ENCODE results near the gene OCA2. TPM values are rescaled to one million over a fixed set of nuclear protein-coding genes. Genes with fewer than 3 reads are reported as not detected.
A peak's percentile ranks its signal among the peaks of the same experiment; 100 is the strongest.

OCA2 gene
- total RNA-seq, 2 donors from 2014 or later, result not detected

DNA sequence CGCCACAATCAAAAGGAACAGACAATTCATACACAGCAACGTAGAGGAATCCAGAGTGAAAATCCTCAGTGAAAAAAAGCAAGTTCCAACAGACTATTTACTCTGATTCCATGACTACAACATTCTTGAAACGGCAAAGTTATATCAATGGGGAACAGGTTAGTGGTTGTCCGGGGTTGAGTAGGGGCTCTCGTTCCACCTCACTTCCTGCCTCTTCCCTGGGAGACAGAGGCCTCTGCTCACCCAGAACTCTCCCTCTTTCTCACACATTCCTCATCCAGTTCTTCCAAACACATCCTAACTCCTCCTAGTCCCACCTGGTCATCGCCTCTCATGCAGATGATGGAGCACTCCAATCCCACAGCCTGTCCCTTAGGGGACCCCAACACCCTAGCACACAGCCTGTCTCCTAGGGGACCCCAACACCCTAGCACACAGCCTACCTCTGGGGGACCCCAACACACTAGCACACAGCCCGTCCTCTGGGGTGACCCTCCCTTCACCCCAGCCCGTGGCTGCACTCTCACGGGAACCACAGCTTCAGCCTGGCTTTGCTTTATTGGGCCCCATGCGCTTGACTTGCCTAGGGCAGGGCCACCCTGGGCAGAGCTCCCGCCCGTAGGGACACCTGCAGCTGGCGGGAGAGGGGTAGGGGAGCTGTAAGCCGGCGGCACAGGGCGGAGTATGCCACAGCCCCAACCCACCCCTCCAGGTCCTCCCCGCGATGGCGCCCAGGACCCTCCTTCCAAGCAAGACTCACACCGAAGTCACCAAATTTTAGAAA, 5.2 kb downstream of the OCA2 start:
- DNase-seq (ENCODE audit: low spot score), result no peak
- ATAC-seq, result no peak
- Mint-ChIP-seq H3K4me3 (peak overlapping the region; percentile 40), H3K36me3 (peaks cover 26% of the 10 kb centered on the region), H3K27me3 (peaks cover 34 to 54% of the 10 kb centered on the region in 2 donors), H3K27ac (no peak overlapping the region), H3K4me1 (ENCODE audit: low read depth in 2 of 2) (peaks cover 7 to 14% of the 10 kb centered on the region in 2 donors), H3K9me3 (no peaks in the 10 kb centered on the region)

DNA sequence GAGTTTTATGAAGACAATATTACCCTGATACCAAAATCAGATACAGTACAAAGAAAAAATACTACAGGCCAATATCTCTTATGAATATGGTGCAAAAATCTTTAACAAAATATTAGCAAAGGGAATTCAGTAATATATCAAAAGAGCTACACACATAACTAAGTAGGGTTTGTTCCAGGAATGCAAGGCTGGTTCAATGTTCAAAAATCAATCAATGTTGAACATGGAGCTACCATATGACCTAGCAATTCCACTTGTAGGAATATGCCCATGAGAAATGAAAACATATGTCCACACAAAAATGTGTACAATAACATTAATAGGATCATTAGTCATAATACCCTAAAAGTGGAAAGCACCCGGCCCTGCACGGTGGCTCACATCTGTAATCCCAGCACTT, 7.8 kb downstream of the OCA2 start:
- H3K4me1 Mint-ChIP-seq (ENCODE audit: low read depth in 2 of 2), result peaks cover 7 to 8% of the 10 kb centered on the region in 2 donors
- H3K27me3 Mint-ChIP-seq, result peaks cover 31 to 57% of the 10 kb centered on the region in 2 donors
- no peaks in the 10 kb centered on the region for H3K9me3 Mint-ChIP-seq
- DNase-seq (ENCODE audit: low spot score) (no peak), ATAC-seq (no peak)
- peaks cover 31% of the 10 kb centered on the region for H3K36me3 Mint-ChIP-seq
- H3K27ac Mint-ChIP-seq, result no peak overlapping the region
- H3K4me3 Mint-ChIP-seq, result no peak overlapping the region

DNA sequence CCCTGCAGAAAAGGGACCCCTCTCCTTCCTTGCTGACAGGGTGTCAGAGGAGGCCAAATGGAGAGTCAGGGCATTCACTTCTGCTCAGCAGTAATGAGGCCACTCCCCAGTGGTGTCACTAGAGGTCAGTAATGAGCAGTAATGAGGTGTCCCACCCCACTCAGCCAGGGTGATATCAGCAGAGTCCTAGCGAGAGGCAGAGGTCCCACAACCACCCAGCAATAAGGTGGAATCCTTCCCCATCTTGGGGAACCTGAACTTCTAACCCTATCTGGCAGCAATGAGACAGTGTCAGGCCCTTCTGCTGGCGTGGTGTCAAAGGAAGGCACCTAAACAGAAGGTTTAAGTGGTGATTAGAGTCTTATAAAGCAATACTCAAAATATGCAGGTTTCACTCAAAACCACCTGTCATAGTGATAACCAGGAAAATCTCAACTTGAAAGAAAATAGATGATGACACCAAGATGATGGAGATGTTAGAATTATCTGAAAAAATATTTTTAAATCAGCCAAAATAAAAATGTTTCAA, 12.9 kb downstream of the OCA2 start:
- Mint-ChIP-seq H3K4me3 (no peak overlapping the region), H3K27me3 (peaks cover 23 to 39% of the 10 kb centered on the region in 2 donors), H3K27ac (no peak overlapping the region), H3K36me3 (peaks cover 23% of the 10 kb centered on the region), H3K9me3 (no peaks in the 10 kb centered on the region), H3K4me1 (ENCODE audit: low read depth in 2 of 2) (peaks cover 10 to 12% of the 10 kb centered on the region in 2 donors)
- DNase-seq (ENCODE audit: low spot score), result peak; percentile 79
- peak; percentile 90 to 95 for ATAC-seq

DNA sequence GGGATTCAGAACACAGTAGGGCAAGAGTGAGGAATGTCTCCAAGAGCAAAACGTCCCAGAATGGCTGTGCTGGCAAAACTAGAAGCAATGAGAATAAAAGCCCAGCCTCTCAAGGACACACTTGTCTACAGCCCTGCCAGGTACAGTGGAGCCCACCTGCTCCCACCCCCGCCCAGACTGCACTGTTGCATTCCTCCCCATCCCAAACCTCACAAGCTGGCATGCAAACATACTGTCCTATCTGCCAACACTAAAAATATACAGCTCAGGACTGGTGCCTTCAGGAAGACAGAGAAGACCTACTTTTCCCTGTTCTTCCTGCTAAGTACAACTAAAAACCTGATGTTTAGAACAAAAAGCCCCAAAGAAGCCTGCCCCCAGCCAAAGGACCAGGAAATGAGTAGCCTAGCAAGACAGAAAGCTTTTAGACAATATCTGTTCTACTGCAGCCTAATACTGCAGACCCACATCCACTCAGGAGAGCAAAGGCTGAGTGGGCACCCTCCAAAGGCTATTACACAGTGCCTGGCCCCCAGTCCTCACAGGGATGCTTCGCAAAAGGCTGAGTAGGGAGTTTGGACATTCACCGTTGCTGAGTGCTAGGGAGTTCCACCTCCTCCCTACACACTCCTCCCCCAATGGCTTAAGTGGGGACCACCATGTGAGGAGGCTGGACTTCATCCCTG, 13.5 kb downstream of the OCA2 start:
- ATAC-seq, result no peak
- Mint-ChIP-seq H3K27me3 (peaks cover 20 to 36% of the 10 kb centered on the region in 2 donors), H3K27ac (no peak overlapping the region)

DNA sequence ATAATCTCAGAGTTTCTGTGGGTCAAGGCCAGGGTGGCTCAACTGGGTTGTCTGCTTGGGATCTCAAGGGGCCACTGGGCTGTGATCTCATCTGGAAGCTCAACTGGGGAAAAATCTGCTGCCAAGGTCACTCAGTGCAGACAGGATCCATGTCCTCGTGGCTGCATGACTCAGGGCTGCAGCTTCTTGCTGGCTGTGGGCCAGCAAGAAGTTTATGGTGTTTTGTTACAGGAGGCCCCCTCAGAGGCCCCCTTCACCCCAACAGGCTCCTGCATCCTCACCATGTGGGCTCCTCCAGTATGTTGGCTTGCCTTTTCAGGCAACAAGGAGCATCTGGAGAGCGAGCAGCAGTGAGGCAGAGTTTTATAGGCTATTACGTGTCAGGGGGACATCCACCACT, 14.6 kb downstream of the OCA2 start:
- Mint-ChIP-seq H3K27ac (no peak overlapping the region), H3K4me1 (ENCODE audit: low read depth in 2 of 2) (peaks cover 10 to 12% of the 10 kb centered on the region in 2 donors), H3K27me3 (peaks cover 15 to 35% of the 10 kb centered on the region in 2 donors), H3K36me3 (peaks cover 9% of the 10 kb centered on the region), H3K9me3 (no peaks in the 10 kb centered on the region), H3K4me3 (no peak overlapping the region)
- peak in 1 of 2 donors; percentile 4 for ATAC-seq
- DNase-seq (ENCODE audit: low spot score), result no peak

More for the DNA sequence above, 13.5 kb downstream of the OCA2 start:
- H3K36me3 Mint-ChIP-seq, result peaks cover 19% of the 10 kb centered on the region
- H3K4me1 Mint-ChIP-seq (ENCODE audit: low read depth in 2 of 2), result peaks cover 10 to 12% of the 10 kb centered on the region in 2 donors
- DNase-seq (ENCODE audit: low spot score), result no peak
- no peak overlapping the region for H3K4me3 Mint-ChIP-seq
- H3K9me3 Mint-ChIP-seq, result no peaks in the 10 kb centered on the region

DNA sequence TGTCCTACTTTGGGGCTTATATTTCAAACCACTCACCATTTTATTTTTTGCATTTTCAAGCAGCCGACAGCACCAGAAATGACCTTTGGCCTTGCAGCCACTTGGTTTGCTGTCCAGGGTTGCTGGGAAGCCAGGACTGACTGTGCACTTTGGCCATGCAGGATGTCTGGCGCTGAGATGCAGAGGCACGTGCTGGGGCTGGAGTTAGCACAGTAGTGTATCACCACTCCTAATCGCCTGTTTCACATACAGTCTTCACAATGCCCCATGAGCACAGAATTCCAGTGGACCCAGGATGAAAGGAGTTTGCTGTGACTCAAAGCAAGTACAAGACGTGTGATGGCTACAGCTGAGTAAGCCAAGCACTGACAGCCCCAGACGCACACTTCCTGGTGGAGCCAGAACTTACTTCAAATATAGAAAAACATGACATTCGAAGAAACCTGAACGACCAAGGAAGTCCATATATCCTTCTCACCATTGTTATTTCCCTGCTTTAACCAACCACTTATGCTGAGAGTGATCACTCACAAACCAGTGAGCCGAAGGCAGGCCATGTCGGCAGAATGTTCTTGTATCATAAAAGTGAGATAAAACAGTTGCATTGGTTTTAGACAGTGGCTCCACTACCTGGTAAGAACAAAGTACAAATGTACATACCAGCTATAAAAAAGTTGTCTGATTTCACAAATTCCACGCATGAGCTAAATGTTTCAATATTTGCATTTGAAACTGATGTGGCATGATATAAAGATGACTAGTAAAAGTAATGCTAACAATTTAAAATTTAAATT, 16.0 kb downstream of the OCA2 start:
- H3K27me3 Mint-ChIP-seq, result peaks cover 9 to 31% of the 10 kb centered on the region in 2 donors
- H3K4me3 Mint-ChIP-seq, result no peak overlapping the region
- DNase-seq (ENCODE audit: low spot score) (no peak), ATAC-seq (no peak)
- H3K36me3 Mint-ChIP-seq, result no peaks in the 10 kb centered on the region
- no peaks in the 10 kb centered on the region for H3K9me3 Mint-ChIP-seq
- H3K4me1 Mint-ChIP-seq (ENCODE audit: low read depth in 2 of 2), result peaks cover 10 to 12% of the 10 kb centered on the region in 2 donors
- no peak overlapping the region for H3K27ac Mint-ChIP-seq

DNA sequence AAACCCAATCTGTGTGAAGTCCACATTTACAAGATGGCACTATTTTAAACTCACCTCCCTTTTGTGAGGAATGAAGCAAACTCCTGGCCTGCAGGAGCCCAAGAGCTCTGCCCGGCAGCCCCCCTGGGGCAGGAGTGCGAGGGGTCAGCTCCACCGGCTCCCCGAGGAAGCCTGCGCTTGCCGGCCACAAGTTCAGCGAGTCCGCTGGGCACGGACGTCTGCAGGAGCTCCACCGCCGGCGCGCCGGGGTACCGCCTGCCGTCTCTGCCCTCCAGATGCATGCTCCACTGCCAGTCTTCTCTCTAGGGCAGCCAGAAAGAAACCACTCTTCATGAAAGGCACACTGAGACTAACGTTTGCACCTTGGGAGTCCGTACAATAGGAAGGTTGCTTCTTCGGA, 17.5 kb downstream of the OCA2 start:
- no peak overlapping the region for H3K27ac Mint-ChIP-seq
- no peak for DNase-seq (ENCODE audit: low spot score)
- peaks cover 6% of the 10 kb centered on the region in 2 donors for H3K4me1 Mint-ChIP-seq (ENCODE audit: low read depth in 2 of 2)
- no peaks in the 10 kb centered on the region for H3K9me3 Mint-ChIP-seq
- H3K4me3 Mint-ChIP-seq, result no peak overlapping the region
- no peak for ATAC-seq
- no peaks in the 10 kb centered on the region for H3K36me3 Mint-ChIP-seq
- peaks cover 7 to 24% of the 10 kb centered on the region in 2 donors for H3K27me3 Mint-ChIP-seq

DNA sequence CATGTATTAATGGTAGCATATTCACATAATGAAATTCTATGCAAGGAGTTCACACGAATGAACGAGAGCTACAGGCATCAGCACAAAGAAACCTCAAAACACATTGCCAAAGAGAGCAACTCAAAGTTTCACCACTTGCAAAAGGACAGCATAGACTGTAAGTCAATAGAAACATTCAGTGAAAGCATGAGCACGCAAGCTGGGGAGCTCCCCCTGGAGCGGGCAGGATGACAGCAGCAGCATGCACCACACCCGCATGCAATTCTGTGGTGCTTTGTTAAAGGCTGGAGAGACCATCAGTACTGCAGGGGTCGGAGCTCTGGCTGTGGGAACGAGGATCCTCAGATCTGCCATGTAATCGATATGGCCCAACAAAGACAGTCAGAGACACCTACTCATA, 18.7 kb downstream of the OCA2 start:
- peaks cover 3 to 18% of the 10 kb centered on the region in 2 donors for H3K27me3 Mint-ChIP-seq
- no peak for DNase-seq (ENCODE audit: low spot score)
- no peak overlapping the region for H3K27ac Mint-ChIP-seq
- no peaks in the 10 kb centered on the region for H3K9me3 Mint-ChIP-seq
- no peaks in the 10 kb centered on the region for H3K36me3 Mint-ChIP-seq
- no peak for ATAC-seq
- no peak overlapping the region for H3K4me3 Mint-ChIP-seq
- no peaks in the 10 kb centered on the region for H3K4me1 Mint-ChIP-seq (ENCODE audit: low read depth in 2 of 2)

DNA sequence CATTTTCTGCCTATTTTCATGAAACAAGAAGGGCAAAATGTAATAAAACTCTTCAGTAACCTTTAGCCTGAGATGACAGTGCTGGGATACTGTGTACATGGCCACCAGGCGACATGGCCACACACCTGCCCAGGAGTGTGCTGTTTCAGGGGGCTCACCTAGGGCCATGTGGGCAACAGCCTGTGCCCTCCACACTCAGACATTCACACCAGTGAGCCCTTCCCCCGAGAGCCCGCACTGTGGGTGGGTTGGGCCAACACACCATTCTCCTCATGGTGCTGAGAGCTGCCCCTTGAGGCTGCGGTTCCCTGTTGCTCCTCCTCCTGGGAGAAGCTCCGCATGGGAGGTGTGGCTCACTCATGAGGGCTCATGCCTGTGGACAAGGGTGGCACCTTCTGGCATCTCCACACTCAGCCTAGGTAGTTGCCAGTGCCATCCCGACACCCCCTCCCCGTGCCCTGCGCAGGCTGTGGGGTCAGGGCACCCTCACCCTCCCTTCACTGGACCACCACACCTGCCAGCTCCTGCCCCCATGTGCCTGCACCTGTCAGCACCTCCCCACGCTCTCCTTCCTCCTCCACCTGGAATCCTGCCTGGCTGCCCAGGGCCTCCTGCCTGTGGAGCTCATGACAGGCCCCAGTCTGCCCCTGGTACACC, 19.7 kb downstream of the OCA2 start:
- no peak for DNase-seq (ENCODE audit: low spot score)
- peaks cover 3 to 18% of the 10 kb centered on the region in 2 donors for H3K27me3 Mint-ChIP-seq
- H3K9me3 Mint-ChIP-seq, result no peaks in the 10 kb centered on the region
- peak; percentile 52 to 54 for ATAC-seq
- no peak overlapping the region for H3K4me3 Mint-ChIP-seq
- no peak overlapping the region for H3K27ac Mint-ChIP-seq
- H3K36me3 Mint-ChIP-seq, result no peaks in the 10 kb centered on the region
- H3K4me1 Mint-ChIP-seq (ENCODE audit: low read depth in 2 of 2), result no peaks in the 10 kb centered on the region

DNA sequence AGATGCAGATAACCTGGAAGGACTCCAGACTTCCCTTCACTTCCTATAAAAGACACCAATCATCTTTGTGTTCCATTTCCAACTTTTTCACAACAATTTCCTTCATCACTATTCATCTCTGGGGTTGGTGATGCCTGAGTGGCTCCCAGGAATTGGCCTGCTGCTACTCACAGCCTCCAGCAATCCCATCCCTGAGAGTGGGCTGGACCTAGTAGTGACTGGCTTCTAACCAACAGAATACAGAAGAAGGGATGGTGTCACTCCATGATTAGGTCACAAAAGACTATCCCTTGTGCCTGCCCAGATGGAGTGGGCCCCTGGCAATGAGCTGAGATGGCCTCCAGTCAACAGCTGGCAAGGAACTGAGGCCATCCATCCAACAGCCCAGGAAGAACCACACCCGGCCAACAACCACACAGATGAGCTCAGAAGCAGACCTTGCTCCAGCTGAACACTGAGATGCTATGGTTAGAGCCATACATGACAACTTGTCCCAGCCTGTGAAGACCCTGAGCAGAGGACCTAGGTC, 20.9 kb downstream of the OCA2 start:
- H3K27me3 Mint-ChIP-seq, result peaks cover 3 to 18% of the 10 kb centered on the region in 2 donors
- no peak overlapping the region for H3K4me3 Mint-ChIP-seq
- no peaks in the 10 kb centered on the region for H3K36me3 Mint-ChIP-seq
- ATAC-seq (no peak), DNase-seq (ENCODE audit: low spot score) (no peak)
- no peak overlapping the region for H3K27ac Mint-ChIP-seq
- no peaks in the 10 kb centered on the region for H3K4me1 Mint-ChIP-seq (ENCODE audit: low read depth in 2 of 2)
- H3K9me3 Mint-ChIP-seq, result no peaks in the 10 kb centered on the region

DNA sequence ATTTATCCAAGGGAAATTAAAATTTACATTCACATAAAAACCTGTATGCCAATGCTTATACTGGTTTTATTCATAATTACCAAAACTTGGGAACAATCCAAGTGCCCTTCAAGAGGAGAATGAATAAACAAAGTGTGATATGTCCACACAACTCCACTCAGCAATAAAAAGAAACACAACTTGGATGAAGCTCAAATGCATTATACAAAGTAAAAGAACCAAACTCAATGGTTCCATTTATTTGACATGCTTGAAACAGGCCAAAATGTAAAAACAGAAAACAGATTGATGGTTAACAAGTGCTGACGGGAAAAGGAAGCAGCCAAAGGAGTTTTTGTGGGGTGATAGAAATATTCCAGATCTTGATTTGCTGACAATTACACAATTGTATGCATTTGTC, 23.5 kb downstream of the OCA2 start:
- no peaks in the 10 kb centered on the region for H3K36me3 Mint-ChIP-seq
- no peak for DNase-seq (ENCODE audit: low spot score)
- no peak for ATAC-seq

DNA sequence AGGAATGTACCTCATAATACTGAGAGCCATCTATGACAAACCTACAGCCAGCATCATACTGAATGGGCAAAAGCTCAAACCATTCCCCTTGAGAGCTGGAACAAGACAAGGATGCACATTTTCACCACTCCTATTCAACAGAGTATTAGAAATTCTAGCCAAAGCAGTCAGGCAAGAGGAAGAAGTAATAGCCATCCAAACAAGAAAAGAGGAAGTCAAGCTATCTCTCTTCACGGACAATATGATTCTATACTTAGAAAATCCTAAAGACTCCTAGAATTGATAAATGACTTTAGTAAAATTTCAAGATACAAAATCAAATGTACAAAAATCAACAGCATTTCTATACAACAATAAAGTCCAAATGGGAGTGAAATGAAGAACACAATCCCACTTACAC, 30.2 kb downstream of the OCA2 start:
- H3K4me3 Mint-ChIP-seq, result no peak overlapping the region
- DNase-seq (ENCODE audit: low spot score), result no peak
- H3K9me3 Mint-ChIP-seq, result peaks cover 4% of the 10 kb centered on the region
- peaks cover 6% of the 10 kb centered on the region for H3K36me3 Mint-ChIP-seq
- no peak for ATAC-seq
- peaks cover 26 to 33% of the 10 kb centered on the region in 2 donors for H3K27me3 Mint-ChIP-seq
- no peak overlapping the region for H3K27ac Mint-ChIP-seq
- no peaks in the 10 kb centered on the region for H3K4me1 Mint-ChIP-seq (ENCODE audit: low read depth in 2 of 2)

More for the DNA sequence above, 23.5 kb downstream of the OCA2 start:
- Mint-ChIP-seq H3K4me1 (ENCODE audit: low read depth in 2 of 2) (no peaks in the 10 kb centered on the region), H3K9me3 (no peaks in the 10 kb centered on the region), H3K4me3 (no peak overlapping the region), H3K27ac (no peak overlapping the region), H3K27me3 (peaks cover 9 to 18% of the 10 kb centered on the region in 2 donors)

DNA sequence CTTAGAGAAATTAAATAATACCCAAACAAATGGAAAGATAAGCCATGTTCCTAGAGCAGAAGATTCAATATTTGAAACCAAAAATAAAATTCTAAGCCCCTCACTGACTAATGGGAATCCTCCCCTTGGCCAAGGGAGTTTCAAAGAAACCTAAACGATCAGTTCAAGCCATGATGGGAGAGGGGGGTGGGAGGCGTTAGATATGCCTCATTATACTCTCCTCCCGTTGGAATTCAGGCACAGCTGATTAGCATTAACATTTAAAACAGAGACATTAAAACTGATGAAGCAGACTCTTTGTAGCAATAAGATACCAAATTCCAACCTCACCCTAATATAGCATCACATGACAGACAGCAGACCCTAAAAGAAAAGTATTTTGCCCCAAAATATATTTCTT, 32.9 kb downstream of the OCA2 start:
- Mint-ChIP-seq H3K4me3 (no peak overlapping the region), H3K4me1 (ENCODE audit: low read depth in 2 of 2) (no peaks in the 10 kb centered on the region), H3K36me3 (peaks cover 6% of the 10 kb centered on the region), H3K9me3 (peaks cover 4% of the 10 kb centered on the region), H3K27me3 (peaks cover 30 to 31% of the 10 kb centered on the region in 2 donors), H3K27ac (no peak overlapping the region)
- ATAC-seq (no peak), DNase-seq (ENCODE audit: low spot score) (no peak)

Measured in natural killer cell treated with Interleukin-12 subunit alpha and Interleukin-12 subunit beta and Interleukin-15 and Interleukin-18, amount 100 ng/mL, for 72 hours (primary cell).